Esophagus muscularis mucosa (tissue), 4 donors: ENCODE measurements around the gene QARS1. TPM values are rescaled to one million over a fixed set of nuclear protein-coding genes. Genes with fewer than 3 reads are reported as not detected.

Experiments
- DNase-seq: peaks from one replicate; pipeline ENCODE4 v3.0.0-alpha.2; 2017; ENCODE audit errors: extremely low spot score
- H3K27ac ChIP-seq, 4 donors: fragments of 200-600 bp; sonication (generic); replicated peaks in 1 of 4; 1 replicate in 3 of 4; 2 replicates in 1 of 4; pipeline ENCODE4 v1.5.1; 2016 to 2019; ENCODE audit warnings: mild to moderate bottlenecking in 1 of 4
- H3K27me3 ChIP-seq, 4 donors: fragments of 200-600 bp; sonication (generic); one replicate each; pipeline versions ENCODE4 v1.5.1 to v1.6.0; 2016 to 2019
- H3K36me3 ChIP-seq, 4 donors: fragments of 200-600 bp; sonication (generic); one replicate each; pipeline ENCODE4 v1.5.1; 2016 to 2019
- H3K4me1 ChIP-seq, 4 donors: fragments of 200-600 bp; sonication (generic); one replicate each; pipeline ENCODE4 v1.5.1; 2016 to 2019
- H3K4me3 ChIP-seq, 4 donors: fragments of 200-600 bp; sonication (generic); 1 replicate in 2 of 4; 2 replicates in 2 of 4; pipeline ENCODE4 v1.5.1; 2016 to 2019; ENCODE audit warnings: mild to moderate bottlenecking in 4 of 4, moderate library complexity in 1 of 4
- H3K9me3 ChIP-seq, 4 donors: fragments of 200-600 bp; sonication (generic); 1 replicate in 3 of 4; 2 replicates in 1 of 4; pipeline ENCODE4 v1.5.1; 2016 to 2019
- EP300 ChIP-seq: sonication (generic); formaldehyde crosslinking; IDR thresholded peaks from one replicate; pipeline ENCODE4 v1.6.1; 2017; ENCODE audit warnings: antibody characterized with exemption
- POLR2A ChIP-seq: fragments of 450-650 bp; IDR thresholded peaks from one replicate; pipeline ENCODE4 v1.6.1; 2017; ENCODE audit warnings: antibody characterized with exemption, moderate library complexity, mild to moderate bottlenecking, low read depth
- POLR2AphosphoS5 ChIP-seq, 2 donors: sonication (generic); formaldehyde crosslinking; IDR thresholded peaks; one replicate each; pipeline ENCODE4 v1.6.1; 2017; ENCODE audit warnings: antibody characterized with exemption in 2 of 2
- WGBS: methylation state at CpG from one replicate; pipeline ENCODE4 v1.1.5; 2018; 5-methylcytosine and 5-hydroxymethylcytosine counted together
- intact Hi-C: fragments of 100-400 bp; cut with DNase I; formaldehyde crosslinking; loops from one replicate; pipeline ENCODE4 v1.15.1; 2023
- total RNA-seq, 4 donors: library from RNA; depleted of rRNA; stranded (reverse); fragments of >200 nt; gene quantifications; one replicate each; pipeline versions ENCODE4 v1.1.0 to v1.2.1, GENCODE V29; 2016
- TF ChIP-seq, protein P1 (sequence below), 3 experiments: fragments of 200-600 bp in 2 of 3; fragments of 450-650 bp in 1 of 3; sonication (generic) in 2 of 3; IDR thresholded peaks; one replicate each; pipeline ENCODE4 v1.5.1; 2017 to 2019; ENCODE audit warnings: antibody characterized with exemption in 3 of 3, mild to moderate bottlenecking in 2 of 3, moderate library complexity in 1 of 3

QARS1 gene
- total RNA-seq, 4 donors from 2014 or later: 151 to 229 (median 197) TPM

- intact Hi-C loops: no loop called here
Observed at GRCh38 chr3:49108346-49108745, 3.8 kb upstream of the QARS1 start.

GRCh38 chr3:49104052-49104426 lies 518 bp downstream of the QARS1 start:
- peaks cover 20 to 35% (median 27%) of the 10 kb centered on the region in 4 donors for H3K4me1 ChIP-seq
- H3K36me3 ChIP-seq: peaks cover 42 to 68% (median 65%) of the 10 kb centered on the region in 4 donors
- peak overlapping the region; percentile 87 to 99 (median 98) for H3K4me3 ChIP-seq
- TF ChIP-seq POLR2AphosphoS5 (IDR thresholded peaks at IDR 0.05) (no peak), EP300 (no peak), POLR2A (no peak)
- TF ChIP-seq, protein P1, sequence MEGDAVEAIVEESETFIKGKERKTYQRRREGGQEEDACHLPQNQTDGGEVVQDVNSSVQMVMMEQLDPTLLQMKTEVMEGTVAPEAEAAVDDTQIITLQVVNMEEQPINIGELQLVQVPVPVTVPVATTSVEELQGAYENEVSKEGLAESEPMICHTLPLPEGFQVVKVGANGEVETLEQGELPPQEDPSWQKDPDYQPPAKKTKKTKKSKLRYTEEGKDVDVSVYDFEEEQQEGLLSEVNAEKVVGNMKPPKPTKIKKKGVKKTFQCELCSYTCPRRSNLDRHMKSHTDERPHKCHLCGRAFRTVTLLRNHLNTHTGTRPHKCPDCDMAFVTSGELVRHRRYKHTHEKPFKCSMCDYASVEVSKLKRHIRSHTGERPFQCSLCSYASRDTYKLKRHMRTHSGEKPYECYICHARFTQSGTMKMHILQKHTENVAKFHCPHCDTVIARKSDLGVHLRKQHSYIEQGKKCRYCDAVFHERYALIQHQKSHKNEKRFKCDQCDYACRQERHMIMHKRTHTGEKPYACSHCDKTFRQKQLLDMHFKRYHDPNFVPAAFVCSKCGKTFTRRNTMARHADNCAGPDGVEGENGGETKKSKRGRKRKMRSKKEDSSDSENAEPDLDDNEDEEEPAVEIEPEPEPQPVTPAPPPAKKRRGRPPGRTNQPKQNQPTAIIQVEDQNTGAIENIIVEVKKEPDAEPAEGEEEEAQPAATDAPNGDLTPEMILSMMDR (IDR thresholded peaks at IDR 0.05): no peak
- 10% methylated on average over 8 of the region's 8 CpGs for WGBS
- H3K9me3 ChIP-seq: no peaks in the 10 kb centered on the region
- H3K27me3 ChIP-seq: no peaks in the 10 kb centered on the region
- intact Hi-C loops: no loop called here
- DNase-seq: no peak
- peak overlapping the region; percentile 82 to 91 (median 86) for H3K27ac ChIP-seq

More at GRCh38 chr3:49108346-49108745, 3.8 kb upstream of the QARS1 start:
- Histone ChIP-seq H3K4me3 (no peak overlapping the region), H3K9me3 (no peaks in the 10 kb centered on the region), H3K4me1 (peaks cover 17 to 27% (median 21%) of the 10 kb centered on the region in 4 donors), H3K27me3 (no peaks in the 10 kb centered on the region), H3K27ac (no peak overlapping the region), H3K36me3 (peaks cover 52 to 68% (median 66%) of the 10 kb centered on the region in 4 donors)
- DNase-seq: no peak
- no peak for TF ChIP-seq POLR2AphosphoS5 (IDR thresholded peaks at IDR 0.05)
- TF ChIP-seq, protein P1 (IDR thresholded peaks at IDR 0.05): no peak
- TF ChIP-seq POLR2A: no peak
- no peak for TF ChIP-seq EP300
- WGBS: 73% methylated on average over 8 of the region's 14 CpGs

DNA sequence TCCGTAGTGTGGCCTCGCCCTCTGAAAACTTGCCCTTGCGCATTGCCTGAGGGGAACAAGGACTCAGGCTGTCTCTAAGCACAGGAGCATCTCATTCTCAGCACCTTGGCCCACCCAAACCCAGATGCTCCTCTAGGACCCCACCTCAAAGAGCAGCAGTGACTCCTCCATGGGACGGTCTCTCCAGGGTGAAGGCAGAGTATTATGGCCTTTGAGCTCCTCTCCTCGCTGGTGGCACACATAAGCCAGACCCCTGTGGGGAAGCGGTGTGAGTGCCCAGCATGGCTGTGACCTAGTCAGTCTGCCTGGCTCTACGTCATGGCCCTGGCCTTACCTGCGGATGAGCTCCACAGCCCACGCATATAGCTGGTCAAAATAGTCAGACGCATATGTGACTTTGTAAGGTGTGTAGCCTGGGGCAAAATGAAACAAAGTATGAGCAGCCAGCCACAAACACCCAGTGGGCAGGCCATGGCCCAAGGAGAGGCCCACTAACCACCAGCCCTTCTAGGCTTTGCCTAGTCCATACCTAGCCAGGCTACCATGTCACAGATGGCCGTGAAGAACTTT lies 4.4 kb downstream of the QARS1 start:
- no peak for DNase-seq
- no peak overlapping the region for H3K4me3 ChIP-seq
- peaks cover 49 to 74% (median 69%) of the 10 kb centered on the region in 4 donors for H3K36me3 ChIP-seq
- TF ChIP-seq EP300 (no peak), POLR2A (no peak), POLR2AphosphoS5 (IDR thresholded peaks at IDR 0.05) (no peak)
- TF ChIP-seq, protein P1 (IDR thresholded peaks at IDR 0.05): no peak
- 100% methylated on average over 8 of the region's 11 CpGs for WGBS
- intact Hi-C loops: no loop called here
- H3K9me3 ChIP-seq: no peaks in the 10 kb centered on the region
- no peak overlapping the region for H3K27ac ChIP-seq
- H3K27me3 ChIP-seq: no peaks in the 10 kb centered on the region
- H3K4me1 ChIP-seq: peaks cover 13 to 26% (median 21%) of the 10 kb centered on the region in 4 donors

- TF ChIP-seq POLR2A: no peak
- TF ChIP-seq POLR2AphosphoS5 (IDR thresholded peaks at IDR 0.05): no peak
- TF ChIP-seq EP300: no peak
- TF ChIP-seq, protein P1 (IDR thresholded peaks at IDR 0.05): no peak
Observed at GRCh38 chr3:49098910-49099630, 5.5 kb downstream of the QARS1 start.

More at GRCh38 chr3:49098910-49099630, 5.5 kb downstream of the QARS1 start:
- intact Hi-C loops: loop anchor here (5.0 to 10.0 kb wide), 2 partner anchors 33 to 94 kb away; partner anchors contain the start of genes LAMB2 and WDR6
- Histone ChIP-seq H3K27me3 (no peaks in the 10 kb centered on the region), H3K9me3 (no peaks in the 10 kb centered on the region), H3K36me3 (peaks cover 49 to 74% (median 69%) of the 10 kb centered on the region in 4 donors), H3K4me3 (no peak overlapping the region), H3K27ac (no peak overlapping the region), H3K4me1 (peaks cover 17 to 26% (median 24%) of the 10 kb centered on the region in 4 donors)
- WGBS: 88% methylated on average over 7 of the region's 13 CpGs
- DNase-seq: no peak
